Forelimb muscle (tissue), 1 donor: ENCODE data around the gene PRSS23. TPM values are rescaled to one million over a fixed set of nuclear protein-coding genes. Genes with fewer than 3 reads are reported as not detected.

ENCODE experiments used
- DNase-seq: peaks from one replicate; pipeline ENCODE4 v3.0.0-alpha.2; 2013; ENCODE audit warnings: low read depth
- polyA plus RNA-seq: library from polyadenylated mRNA; unstranded; fragments of 120-200 nt; gene quantifications from one replicate; pipeline ENCODE4 v1.2.1, GENCODE V29; 2013; ENCODE audit not compliant: insufficient read length

The PRSS23 gene
- polyA plus RNA-seq, 1 donor = 19.5 TPM

GRCh38 chr11:86790867-86791849, 9.2 kb upstream of the PRSS23 start:
- no peak for DNase-seq

- no peak for DNase-seq
Observed at GRCh38 chr11:86792150-86792549, 8.2 kb upstream of the PRSS23 start.

GRCh38 chr11:86793307-86793706, 7.0 kb upstream of the PRSS23 start:
- DNase-seq = no peak

- no peak for DNase-seq
Observed at GRCh38 chr11:86795511-86795910, 4.8 kb upstream of the PRSS23 start.

- DNase-seq = no peak
Observed at GRCh38 chr11:86795949-86796348, 4.4 kb upstream of the PRSS23 start.

- no peak for DNase-seq
Observed at GRCh38 chr11:86797133-86797532, 3.2 kb upstream of the PRSS23 start.

- no peak for DNase-seq
Observed at GRCh38 chr11:86798988-86799387, 1.4 kb upstream of the PRSS23 start.

GRCh38 chr11:86799680-86800075, 664 bp upstream of the PRSS23 start:
- no peak for DNase-seq

- DNase-seq = no peak
Observed at GRCh38 chr11:86800960-86801272, 574 bp downstream of the PRSS23 start.

- no peak for DNase-seq
Observed at GRCh38 chr11:86801364-86801763, 1.0 kb downstream of the PRSS23 start.

GRCh38 chr11:86802146-86802545, 1.8 kb downstream of the PRSS23 start:
- no peak for DNase-seq

- no peak for DNase-seq
Observed at GRCh38 chr11:86802601-86803051, 2.3 kb downstream of the PRSS23 start.

GRCh38 chr11:86803136-86804045, 3.0 kb downstream of the PRSS23 start:
- no peak for DNase-seq

- no peak for DNase-seq
Observed at GRCh38 chr11:86804951-86805350, 4.6 kb downstream of the PRSS23 start.

GRCh38 chr11:86805873-86806310, 5.5 kb downstream of the PRSS23 start:
- DNase-seq = no peak

- no peak for DNase-seq
Observed at GRCh38 chr11:86806903-86807302, 6.6 kb downstream of the PRSS23 start.

GRCh38 chr11:86807360-86807759, 7.0 kb downstream of the PRSS23 start:
- no peak for DNase-seq

- no peak for DNase-seq
Observed at GRCh38 chr11:86809561-86809960, 9.2 kb downstream of the PRSS23 start.

- DNase-seq = no peak
Observed at GRCh38 chr11:86810288-86810687, 9.9 kb downstream of the PRSS23 start.

- no peak for DNase-seq
Observed at GRCh38 chr11:86811637-86812321, 11.4 kb downstream of the PRSS23 start.

- no peak for DNase-seq
Observed at GRCh38 chr11:86812322-86812670, 12.0 kb downstream of the PRSS23 start.

GRCh38 chr11:86812981-86813380, 12.6 kb downstream of the PRSS23 start:
- no peak for DNase-seq
